C4-2B (cell line): ENCODE results near the gene PPDPF.
A peak's percentile ranks its signal among the peaks of the same experiment; 100 is the strongest.

Source experiments
- H3K27ac ChIP-seq: fragments of 450-650 bp; 2 replicates; pipeline ENCODE4 v1.5.1; 2017
- CTCF ChIP-seq: fragments of 450-650 bp; conservative IDR thresholded peaks from 2 replicates; pipeline ENCODE4 v1.5.1; 2017; ENCODE audit warnings: mild to moderate bottlenecking
- ZFX ChIP-seq: fragments of 450-650 bp; IDR thresholded peaks from 2 replicates; pipeline ENCODE4 v1.6.1; 2017

Gene PPDPF

GRCh38 chr20:63483834-63484233 lies 36.7 kb upstream of the PPDPF start:
- TF ChIP-seq ZFX (no peak), CTCF (no peak)
- H3K27ac ChIP-seq, result no peak overlapping the region

- TF ChIP-seq ZFX (no peak), CTCF (no peak)
- no peak overlapping the region for H3K27ac ChIP-seq
Observed at GRCh38 chr20:63484236-63484635, 36.3 kb upstream of the PPDPF start.

GRCh38 chr20:63484651-63485403 lies 35.7 kb upstream of the PPDPF start:
- peak overlapping the region; percentile 18 for H3K27ac ChIP-seq
- TF ChIP-seq ZFX, result no peak

GRCh38 chr20:63486300-63486855 lies 34.2 kb upstream of the PPDPF start:
- TF ChIP-seq ZFX, result no peak
- no peak for TF ChIP-seq CTCF
- H3K27ac ChIP-seq, result 0 out of 2 replicates have a peak overlapping the region, but pooled peaks have one; percentile 18

- no peak for TF ChIP-seq ZFX
- TF ChIP-seq CTCF, result no peak
- H3K27ac ChIP-seq, result no peak overlapping the region
Observed at GRCh38 chr20:63487116-63487764, 33.3 kb upstream of the PPDPF start.

GRCh38 chr20:63487781-63488241 lies 32.8 kb upstream of the PPDPF start:
- TF ChIP-seq ZFX (no peak), CTCF (no peak)
- no peak overlapping the region for H3K27ac ChIP-seq

- no peak for TF ChIP-seq CTCF
- TF ChIP-seq ZFX, result no peak
Observed at GRCh38 chr20:63488315-63489251, 32.0 kb upstream of the PPDPF start.

More at GRCh38 chr20:63488315-63489251, 32.0 kb upstream of the PPDPF start:
- H3K27ac ChIP-seq, result no peak overlapping the region
